CD14-positive monocyte (primary cell): ENCODE measurements around the gene TP53RK. TPM values are rescaled to one million over a fixed set of nuclear protein-coding genes. Genes with fewer than 3 reads are reported as not detected.
"Not testable (repeated sequence)": the region's sequence is repeated elsewhere in the genome, so short reads cannot be mapped to it uniquely, and the experiment has no call there.

ENCODE experiments used
- DNase-seq, 3 donors: peaks; one replicate each; pipeline ENCODE4 v3.0.0-alpha.2; 2011 to 2022
- H2AFZ ChIP-seq: 2 replicates; pipeline ENCODE4 v1.6.0; 2012; ENCODE audit warnings: mild to moderate bottlenecking, low read depth, low read length, inconsistent platforms; ENCODE audit not compliant: insufficient read depth, poor library complexity, severe bottlenecking
- H3K27ac ChIP-seq, 2 donors: 1 replicate in 1 of 2; 2 replicates in 1 of 2; pipeline ENCODE4 v1.5.1; 2012 to 2013; ENCODE audit warnings: low read length in 2 of 2, control low read depth in 1 of 2, inconsistent platforms in 1 of 2, low read depth in 1 of 2, mild to moderate bottlenecking in 1 of 2
- H3K27me3 ChIP-seq, 2 donors: one replicate each; pipeline versions ENCODE4 v1.6.0 to v1.6.1; 2011 to 2013; ENCODE audit warnings: low read length in 2 of 2; ENCODE audit not compliant: control insufficient read depth in 2 of 2, insufficient read depth in 2 of 2
- H3K36me3 ChIP-seq, 2 donors: replicated peaks in 1 of 2; 1 replicate in 1 of 2; 2 replicates in 1 of 2; pipeline versions ENCODE4 v1.5.1 to v1.6.1; 2012 to 2013; ENCODE audit warnings: low read length in 2 of 2, control low read depth in 1 of 2, inconsistent platforms in 1 of 2, mild to moderate bottlenecking in 1 of 2; ENCODE audit not compliant: insufficient read depth in 2 of 2, control insufficient read depth in 1 of 2
- H3K4me1 ChIP-seq, 2 donors: 1 replicate in 1 of 2; 2 replicates in 1 of 2; pipeline versions ENCODE4 v1.5.1 to v1.6.1; 2012 to 2013; ENCODE audit warnings: low read length in 2 of 2, control low read depth in 1 of 2, inconsistent platforms in 1 of 2, mild to moderate bottlenecking in 1 of 2, moderate library complexity in 1 of 2; ENCODE audit not compliant: insufficient read depth in 2 of 2, control insufficient read depth in 1 of 2
- H3K4me2 ChIP-seq: replicated peaks from 2 replicates; pipeline ENCODE3; 2012; ENCODE audit warnings: low read length, moderate library complexity, mild to moderate bottlenecking; ENCODE audit not compliant: poor library complexity, severe bottlenecking; ENCODE audit errors: extremely low read depth
- H3K4me3 ChIP-seq, 3 experiments: fragments of 200-600 bp in 1 of 3; sonication (generic) in 1 of 3; replicated peaks in 1 of 3; 1 replicate in 2 of 3; 2 replicates in 1 of 3; pipeline ENCODE4 v1.5.1; 2011 to 2013; ENCODE audit warnings: low read length in 3 of 3, mild to moderate bottlenecking in 3 of 3, control low read depth in 2 of 3, low read depth in 2 of 3, inconsistent platforms in 1 of 3, moderate library complexity in 1 of 3
- H3K79me2 ChIP-seq: 2 replicates; pipeline ENCODE4 v1.6.0; 2012; ENCODE audit warnings: mild to moderate bottlenecking, control low read depth, inconsistent platforms, low read length, moderate library complexity; ENCODE audit not compliant: insufficient read depth
- H3K9ac ChIP-seq: 2 replicates; pipeline ENCODE4 v1.6.0; 2017; ENCODE audit warnings: low read length, mild to moderate bottlenecking; ENCODE audit not compliant: insufficient read depth, poor library complexity, severe bottlenecking
- H3K9me3 ChIP-seq, 2 donors: replicated peaks in 1 of 2; 1 replicate in 1 of 2; 2 replicates in 1 of 2; pipeline versions ENCODE4 v1.5.1 to v1.6.1; 2012 to 2013; ENCODE audit warnings: low read length in 2 of 2, control low read depth in 1 of 2; ENCODE audit not compliant: control insufficient read depth in 1 of 2, insufficient read depth in 1 of 2
- H4K20me1 ChIP-seq: 2 replicates; pipeline ENCODE4 v1.6.0; 2012; ENCODE audit warnings: mild to moderate bottlenecking, low read length, control low read depth, moderate library complexity; ENCODE audit not compliant: insufficient read depth
- H3K27ac Mint-ChIP-seq, 7 donors: one replicate each; pipeline ENCODE4 v1.8.0; 2020; ENCODE audit warnings: mild to moderate bottlenecking in 7 of 7, mixed read lengths in 7 of 7, moderate library complexity in 6 of 7, inconsistent platforms in 2 of 7
- H3K27me3 Mint-ChIP-seq, 3 donors: one replicate each; pipeline ENCODE4 v1.8.0; 2021 to 2022; ENCODE audit warnings: low read depth in 3 of 3, mild to moderate bottlenecking in 3 of 3, mixed read lengths in 3 of 3, moderate library complexity in 3 of 3, inconsistent platforms in 1 of 3
- H3K36me3 Mint-ChIP-seq, 2 donors: one replicate each; pipeline ENCODE4 v1.8.0; 2020; ENCODE audit warnings: mixed read lengths in 2 of 2, inconsistent platforms in 1 of 2, mild to moderate bottlenecking in 1 of 2
- H3K4me1 Mint-ChIP-seq: one replicate; pipeline ENCODE4 v1.8.0; 2020; ENCODE audit warnings: mild to moderate bottlenecking, mixed read lengths
- H3K4me3 Mint-ChIP-seq, 2 donors: one replicate each; pipeline ENCODE4 v1.8.0; 2020; ENCODE audit warnings: mild to moderate bottlenecking in 2 of 2, mixed read lengths in 2 of 2, moderate library complexity in 1 of 2
- H3K9me3 Mint-ChIP-seq, 7 donors: one replicate each; pipeline ENCODE4 v1.8.0; 2020 to 2022; ENCODE audit warnings: mixed read lengths in 7 of 7, mild to moderate bottlenecking in 6 of 7, moderate library complexity in 6 of 7, inconsistent platforms in 2 of 7
- CTCF ChIP-seq: fragments of 200-600 bp; IDR thresholded peaks from one replicate; pipeline ENCODE4 v1.8.0; 2022; ENCODE audit warnings: antibody characterized with exemption, mild to moderate bottlenecking
- WGBS: methylation state at CpG from one replicate; pipeline ENCODE4 v1.1.5; 2013; ENCODE audit warnings: missing lambda C conversion rate; ENCODE audit not compliant: insufficient coverage; 5-methylcytosine and 5-hydroxymethylcytosine counted together
- intact Hi-C, 2 donors: fragments of 100-400 bp; cut with micrococcal nuclease; formaldehyde crosslinking; loops; one replicate each; pipeline versions ENCODE4 v1.15.0 to v1.15.1; 2023
- polyA plus RNA-seq, 3 donors: library from polyadenylated mRNA; depleted of rRNA in 1 of 3; unstranded in 2 of 3; stranded (reverse) in 1 of 3; fragments of 300-500 nt in 2 of 3; fragments of >200 nt in 1 of 3; fragmentation: Illumina TruSeq in 2 of 3; gene quantifications; 1 replicate in 2 of 3; 2 replicates in 1 of 3; pipeline ENCODE4 v1.2.3, GENCODE V29; 2012 to 2021

The TP53RK gene
- polyA plus RNA-seq, 3 donors = 1.4 to 10.9 (median 9.5) TPM

GRCh38 chr20:46678516-46678915, 10.7 kb downstream of the TP53RK start:
- Mint-ChIP-seq H3K9me3 (no peaks in the 10 kb centered on the region), H3K27me3 (peaks cover 2 to 4% (median 4%) of the 10 kb centered on the region in 3 donors), H3K4me1 (peaks cover 13% of the 10 kb centered on the region), H3K27ac (no peak overlapping the region), H3K4me3 (no peak overlapping the region), H3K36me3 (peaks cover 5% of the 10 kb centered on the region in 2 donors)
- H3K27me3 ChIP-seq = no peaks in the 10 kb centered on the region
- H3K4me1 ChIP-seq = no peaks in the 10 kb centered on the region
- no peak overlapping the region for H3K9ac ChIP-seq
- no peak overlapping the region for H3K27ac ChIP-seq
- WGBS = no CpG with 5 or more reads among the region's 4 CpGs
- no peaks in the 10 kb centered on the region for H3K79me2 ChIP-seq
- no peaks in the 10 kb centered on the region for H3K36me3 ChIP-seq
- H3K4me3 ChIP-seq = no peak overlapping the region
- no peak overlapping the region for H2AFZ ChIP-seq
- no peaks in the 10 kb centered on the region for H3K9me3 ChIP-seq
- intact Hi-C loops = no loop called here
- TF ChIP-seq CTCF = no peak
- H4K20me1 ChIP-seq = peaks cover 31% of the 10 kb centered on the region
- H3K4me2 ChIP-seq = no peak overlapping the region
- no peak for DNase-seq

- WGBS = 100% methylated on average over 1 of the region's 5 CpGs
- peaks cover 22% of the 10 kb centered on the region for H4K20me1 ChIP-seq
- H3K27ac Mint-ChIP-seq = no peak overlapping the region
- peaks cover 0 to 2% of the 10 kb centered on the region in 2 donors for H3K9me3 ChIP-seq
- H3K4me1 Mint-ChIP-seq = peaks cover 8% of the 10 kb centered on the region
- no peaks in the 10 kb centered on the region for H3K36me3 ChIP-seq
- H3K4me3 ChIP-seq = no peak overlapping the region
- intact Hi-C loops = no loop called here
- H3K4me2 ChIP-seq = no peak overlapping the region
- no peaks in the 10 kb centered on the region for H3K4me1 ChIP-seq
- no peaks in the 10 kb centered on the region for H3K79me2 ChIP-seq
- H3K9me3 Mint-ChIP-seq = peaks cover 0 to 4% (median 0%) of the 10 kb centered on the region in 7 donors
- H3K27ac ChIP-seq = no peak overlapping the region
- peaks cover 5% of the 10 kb centered on the region in 2 donors for H3K36me3 Mint-ChIP-seq
- TF ChIP-seq CTCF = no peak
- DNase-seq = no peak
- no peak overlapping the region for H3K4me3 Mint-ChIP-seq
- H3K9ac ChIP-seq = no peak overlapping the region
- no peaks in the 10 kb centered on the region for H3K27me3 ChIP-seq
- peaks cover 2 to 6% (median 4%) of the 10 kb centered on the region in 3 donors for H3K27me3 Mint-ChIP-seq
- no peak overlapping the region for H2AFZ ChIP-seq
These were observed 11.6 kb downstream of the TP53RK start for GRCh38 chr20:46677608-46678007.

GRCh38 chr20:46676649-46677316, 12.5 kb downstream of the TP53RK start:
- H3K4me1 Mint-ChIP-seq, H3K4me3 ChIP-seq, H3K27ac Mint-ChIP-seq, H3K36me3 ChIP-seq, intact Hi-C loops, H3K9ac ChIP-seq, H3K79me2 ChIP-seq, H3K27ac ChIP-seq, H3K4me3 Mint-ChIP-seq, H3K36me3 Mint-ChIP-seq, H3K9me3 Mint-ChIP-seq, H2AFZ ChIP-seq, H3K27me3 ChIP-seq, H3K9me3 ChIP-seq, H3K27me3 Mint-ChIP-seq, DNase-seq, H3K4me1 ChIP-seq, H3K4me2 ChIP-seq: not testable (repeated sequence)
- peaks cover 14% of the 10 kb centered on the region for H4K20me1 ChIP-seq
- WGBS = 94% methylated on average over 6 of the region's 14 CpGs
